ENCODE data around the gene OCRL.

DNA sequence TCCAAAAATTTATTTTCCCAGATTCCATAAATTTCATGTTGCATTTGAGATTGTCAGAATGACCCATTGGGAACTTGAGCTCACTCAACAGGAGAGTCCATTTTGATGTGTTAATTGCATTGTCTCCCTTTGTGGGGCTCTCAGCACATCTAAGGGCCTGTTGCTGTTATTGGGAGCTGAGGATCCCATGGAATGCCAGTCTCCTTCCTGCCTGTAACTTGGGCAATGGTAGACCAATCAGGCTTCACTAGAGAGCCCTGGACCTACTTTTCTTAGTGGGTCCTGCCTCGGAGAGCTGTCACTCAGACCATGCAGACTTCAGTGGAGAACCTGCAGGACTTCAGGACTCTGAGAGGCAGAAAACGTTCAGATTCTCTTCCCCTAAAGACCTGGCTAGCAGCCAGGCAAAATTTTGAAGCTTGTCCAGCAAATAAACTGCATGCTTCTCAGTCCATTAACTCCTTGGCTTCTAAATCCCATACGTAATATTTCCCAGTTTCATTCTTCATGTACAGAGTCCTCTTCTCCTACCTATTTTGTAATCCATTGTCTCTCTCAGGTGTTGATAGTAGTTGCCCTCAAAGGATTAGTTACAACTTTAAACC lies 25.1 kb downstream of the OCRL start:
- TF ChIP-seq, protein P1, sequence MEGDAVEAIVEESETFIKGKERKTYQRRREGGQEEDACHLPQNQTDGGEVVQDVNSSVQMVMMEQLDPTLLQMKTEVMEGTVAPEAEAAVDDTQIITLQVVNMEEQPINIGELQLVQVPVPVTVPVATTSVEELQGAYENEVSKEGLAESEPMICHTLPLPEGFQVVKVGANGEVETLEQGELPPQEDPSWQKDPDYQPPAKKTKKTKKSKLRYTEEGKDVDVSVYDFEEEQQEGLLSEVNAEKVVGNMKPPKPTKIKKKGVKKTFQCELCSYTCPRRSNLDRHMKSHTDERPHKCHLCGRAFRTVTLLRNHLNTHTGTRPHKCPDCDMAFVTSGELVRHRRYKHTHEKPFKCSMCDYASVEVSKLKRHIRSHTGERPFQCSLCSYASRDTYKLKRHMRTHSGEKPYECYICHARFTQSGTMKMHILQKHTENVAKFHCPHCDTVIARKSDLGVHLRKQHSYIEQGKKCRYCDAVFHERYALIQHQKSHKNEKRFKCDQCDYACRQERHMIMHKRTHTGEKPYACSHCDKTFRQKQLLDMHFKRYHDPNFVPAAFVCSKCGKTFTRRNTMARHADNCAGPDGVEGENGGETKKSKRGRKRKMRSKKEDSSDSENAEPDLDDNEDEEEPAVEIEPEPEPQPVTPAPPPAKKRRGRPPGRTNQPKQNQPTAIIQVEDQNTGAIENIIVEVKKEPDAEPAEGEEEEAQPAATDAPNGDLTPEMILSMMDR (IDR thresholded peaks at IDR 0.05) = no peak
- no peak for TF ChIP-seq EP300 (IDR thresholded peaks at IDR 0.05)

All from esophagus muscularis mucosa (tissue), 3 donors.